T-helper 2 cell (primary cell): ENCODE measurements around the gene RPS6KA1.
A peak's percentile ranks its signal among the peaks of the same experiment; 100 is the strongest.

ENCODE experiments used
- DNase-seq, 5 experiments: peaks; one replicate each; pipeline versions ENCODE4 v3.0.0 to v3.0.0-alpha.2; 2012 to 2022

The RPS6KA1 gene

GRCh38 chr1:26533951-26534509, 4.5 kb downstream of the RPS6KA1 start:
- DNase-seq: no peak

DNA sequence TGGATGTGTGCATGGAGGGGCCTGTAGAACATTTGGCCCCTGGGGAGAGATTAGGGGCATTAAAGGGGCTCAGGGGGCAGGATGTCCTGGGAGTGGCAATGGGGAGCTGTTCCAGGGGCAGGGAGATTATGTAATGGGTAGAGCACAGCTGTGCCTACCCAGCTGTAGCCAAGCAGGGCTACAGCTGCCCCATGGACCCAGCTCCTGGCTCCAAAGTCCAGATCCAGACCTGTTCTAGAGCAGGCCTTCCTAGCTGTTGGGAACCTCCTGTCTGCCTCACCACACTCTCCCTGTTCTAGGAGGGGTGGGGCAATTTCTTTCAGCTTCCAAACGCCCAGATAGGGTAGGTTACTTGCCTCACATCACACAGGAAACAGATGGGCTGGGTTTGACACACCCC, 5.6 kb downstream of the RPS6KA1 start:
- DNase-seq: no peak

DNA sequence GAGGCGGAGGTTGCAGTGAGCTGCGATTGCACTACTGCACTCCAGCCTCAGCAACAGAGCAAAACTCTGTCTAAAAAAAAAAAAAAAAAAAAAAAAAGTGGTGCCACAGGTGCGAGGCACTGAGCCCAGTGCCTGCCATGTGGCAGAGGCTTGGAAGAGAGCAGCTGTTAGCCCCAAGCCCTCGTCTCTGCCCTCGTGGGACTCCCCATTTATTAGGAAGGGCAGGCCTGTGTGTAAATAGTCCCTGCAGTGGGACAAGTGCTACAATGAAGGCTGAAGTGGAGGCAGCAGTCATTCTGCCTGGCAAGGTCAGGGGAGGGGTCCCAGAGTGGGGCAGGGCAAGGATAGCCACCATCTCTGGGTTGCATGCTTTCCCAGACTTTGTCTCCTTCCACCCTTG, 6.5 kb downstream of the RPS6KA1 start:
- DNase-seq: no peak

GRCh38 chr1:26536521-26536920, 7.0 kb downstream of the RPS6KA1 start:
- no peak for DNase-seq

DNA sequence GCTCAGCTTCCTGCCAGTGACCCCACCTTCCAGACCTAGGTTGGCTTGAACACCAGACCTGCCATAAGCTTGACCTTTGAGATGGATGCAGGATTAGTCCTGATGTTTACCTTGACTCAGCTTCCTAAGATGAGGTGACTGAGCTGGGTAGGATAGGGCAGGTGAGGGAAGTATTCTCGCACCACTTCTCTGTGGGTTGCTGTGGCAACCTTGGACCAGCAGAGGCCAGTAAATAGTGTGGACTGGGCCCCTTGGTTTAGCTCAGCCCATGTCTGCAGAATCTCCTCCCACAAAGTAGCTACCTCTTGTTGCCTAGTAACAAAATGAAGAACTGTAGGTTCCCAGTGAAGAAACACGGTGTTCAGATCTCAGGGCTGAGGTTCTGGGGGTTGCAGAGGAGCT, 8.4 kb downstream of the RPS6KA1 start:
- peak in 1 of 5 experiments; percentile 36 for DNase-seq

DNA sequence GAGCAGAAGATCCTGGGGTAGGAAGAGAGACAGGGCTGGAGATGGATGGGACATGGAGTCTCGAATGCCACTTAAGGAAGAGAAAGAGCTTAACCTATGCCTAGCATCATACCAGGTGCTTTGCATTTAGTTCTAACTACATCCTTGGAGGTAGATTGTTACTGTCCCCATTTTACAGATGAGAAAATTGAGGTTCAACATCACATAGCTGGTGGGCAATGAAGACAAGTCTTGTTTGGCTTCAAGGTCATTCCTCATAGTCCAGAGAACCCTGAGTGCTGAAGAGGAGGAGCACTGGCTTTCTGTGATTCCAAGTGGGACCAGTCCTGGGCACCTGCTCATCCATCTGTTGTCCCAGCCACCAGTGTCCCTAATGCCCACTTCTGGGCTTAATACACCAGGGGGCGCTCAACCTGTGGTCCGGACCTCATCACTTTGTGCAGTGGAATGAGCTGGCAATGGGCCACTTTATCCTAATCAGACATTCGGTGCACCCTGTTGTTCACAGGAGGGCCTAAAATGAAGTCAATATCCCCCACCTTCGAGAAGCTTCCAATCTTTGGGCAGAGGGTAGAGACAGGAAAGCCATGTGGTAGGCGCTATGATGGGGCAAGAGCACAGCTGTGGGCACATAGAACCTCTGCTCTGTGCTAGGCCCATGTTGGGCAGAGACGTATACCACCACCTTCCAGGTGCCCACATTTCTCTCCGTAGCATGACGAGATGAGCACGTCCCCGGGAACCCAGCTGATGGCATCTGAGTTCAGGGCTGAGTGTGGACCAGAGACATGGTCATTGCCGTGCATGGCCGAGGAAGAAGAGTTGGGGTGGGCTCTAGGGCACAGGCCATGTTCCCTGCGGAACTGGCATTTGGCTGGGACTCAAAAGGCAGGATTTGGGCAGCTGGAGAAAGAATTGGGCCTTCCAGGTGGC, 9.2 kb downstream of the RPS6KA1 start:
- peak in 3 of 5 experiments; percentile 22 to 68 (median 32) for DNase-seq

DNA sequence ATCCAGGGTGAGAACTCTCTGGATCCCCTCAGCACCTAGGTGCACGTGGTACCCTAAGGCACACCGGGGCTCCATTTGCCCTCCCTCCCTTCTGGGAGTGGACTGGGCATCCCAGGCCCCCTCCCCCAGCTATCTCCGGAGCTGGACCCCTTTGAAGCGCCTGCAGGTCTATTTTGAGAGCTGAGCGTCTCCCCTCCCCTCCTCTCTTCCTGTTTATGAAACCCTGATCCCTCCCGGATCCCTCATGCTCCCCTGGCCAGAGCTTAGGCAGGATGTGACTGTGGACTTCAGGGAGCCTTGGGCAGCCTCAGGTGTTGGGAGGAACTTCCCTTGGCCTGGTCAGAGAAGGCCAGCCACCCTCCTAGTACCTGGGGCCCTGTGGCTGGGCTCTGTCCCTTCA, 10.2 kb downstream of the RPS6KA1 start:
- no peak for DNase-seq

DNA sequence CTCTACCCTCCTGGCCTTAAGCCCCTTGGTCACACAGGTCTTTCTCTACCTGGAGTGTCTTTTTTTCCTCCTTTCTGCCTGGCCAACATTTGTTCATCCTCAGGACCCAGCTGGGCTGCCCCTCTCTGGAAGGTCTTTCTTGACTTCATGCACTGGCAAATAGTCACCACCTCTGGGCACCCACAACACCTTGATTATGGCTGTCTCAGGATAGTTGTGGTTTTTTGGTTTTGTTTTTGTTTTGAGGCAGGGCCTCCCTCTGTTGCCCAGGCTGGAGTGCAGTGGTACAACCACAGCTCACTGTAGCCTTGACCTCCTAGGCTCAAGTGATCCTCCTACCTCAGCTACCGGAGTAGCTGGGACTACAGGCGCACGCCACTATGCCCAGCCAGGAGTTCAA, 10.8 kb downstream of the RPS6KA1 start:
- peak in 2 of 5 experiments; percentile 13 to 69 for DNase-seq

- DNase-seq: peak in 1 of 5 experiments; percentile 56
Measured at GRCh38 chr1:26541431-26541815, 11.9 kb downstream of the RPS6KA1 start.

DNA sequence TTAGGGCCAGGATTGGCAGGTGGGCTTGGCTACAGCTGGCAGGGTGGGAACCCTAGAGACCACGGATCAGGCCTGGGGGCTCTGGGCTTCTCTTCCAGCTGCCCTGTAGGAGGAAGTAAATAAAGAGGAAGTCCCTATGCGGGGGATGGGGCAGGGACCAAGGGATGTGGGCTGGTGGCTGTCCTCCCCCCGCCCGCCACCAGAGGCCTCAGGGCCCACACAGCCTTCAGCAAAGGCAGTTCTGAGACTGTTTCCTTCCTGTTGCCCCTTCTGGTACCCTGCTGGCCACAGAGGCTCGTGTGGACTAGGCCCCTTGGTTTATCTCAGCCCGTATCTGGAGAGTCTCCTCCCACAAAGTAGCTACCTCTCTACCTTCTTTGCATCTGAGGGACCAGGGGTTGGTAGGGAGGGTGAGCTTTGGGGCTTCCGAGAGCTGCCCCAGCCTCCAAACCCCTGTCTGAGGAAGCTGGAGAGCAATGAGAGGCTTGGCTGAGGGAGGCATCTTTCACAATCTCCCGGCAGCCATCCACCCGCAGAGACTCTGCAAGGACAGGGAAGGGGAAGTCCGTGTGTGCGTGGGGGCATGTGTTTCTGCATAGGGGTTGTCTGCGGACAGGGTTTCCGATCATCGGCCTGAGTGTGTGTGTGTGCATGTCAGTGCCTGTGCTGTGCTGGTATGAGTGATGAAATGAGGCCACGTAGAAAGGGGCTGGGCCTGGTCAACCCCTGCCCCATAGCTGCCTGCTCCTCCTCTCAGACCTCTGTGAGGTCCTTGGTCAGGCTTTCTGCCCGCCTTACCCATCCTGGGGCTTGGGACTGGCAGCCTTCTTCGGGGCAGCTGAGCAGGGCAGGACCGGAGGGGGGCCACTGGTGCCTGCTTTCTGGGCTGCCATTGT, 12.5 kb downstream of the RPS6KA1 start:
- DNase-seq: peak; percentile 35 to 95 (median 59)

DNA sequence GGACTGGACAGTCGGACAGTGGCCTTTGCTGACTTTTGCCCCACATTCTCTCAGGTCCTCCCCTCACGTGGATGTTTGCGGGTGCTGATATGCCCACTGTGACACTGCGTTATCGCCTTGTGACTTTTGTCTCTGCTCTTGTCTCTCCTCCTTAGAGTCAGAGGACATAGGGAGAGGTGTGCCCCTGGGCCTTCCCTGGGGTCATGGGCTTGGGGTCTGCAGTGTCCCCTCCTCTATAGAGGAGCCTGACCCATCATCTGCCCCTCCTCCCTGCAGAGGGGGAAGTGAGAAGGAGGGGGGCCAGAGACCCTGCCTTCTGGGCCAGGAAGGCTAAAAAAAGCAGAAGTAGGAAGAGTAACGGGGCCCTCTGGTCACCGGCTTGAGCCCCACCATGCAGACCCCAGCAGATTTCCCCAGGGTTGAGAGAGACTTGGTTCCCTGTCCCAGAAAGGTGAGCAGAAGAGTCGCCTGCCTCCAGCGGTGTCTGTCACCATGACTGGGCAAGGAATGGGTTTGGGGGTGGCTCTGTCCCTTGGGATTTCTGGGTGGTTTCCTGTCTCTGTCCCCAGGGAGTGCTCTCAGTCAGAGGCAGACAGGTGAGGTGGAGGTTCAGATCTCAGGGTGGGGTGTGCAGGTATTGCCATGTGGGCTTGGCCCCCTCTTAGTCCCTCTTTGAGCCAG, 13.3 kb downstream of the RPS6KA1 start:
- DNase-seq: no peak

- DNase-seq: no peak
Measured at GRCh38 chr1:26543462-26543861, 13.9 kb downstream of the RPS6KA1 start.

GRCh38 chr1:26544126-26544525, 14.6 kb downstream of the RPS6KA1 start:
- no peak for DNase-seq

DNA sequence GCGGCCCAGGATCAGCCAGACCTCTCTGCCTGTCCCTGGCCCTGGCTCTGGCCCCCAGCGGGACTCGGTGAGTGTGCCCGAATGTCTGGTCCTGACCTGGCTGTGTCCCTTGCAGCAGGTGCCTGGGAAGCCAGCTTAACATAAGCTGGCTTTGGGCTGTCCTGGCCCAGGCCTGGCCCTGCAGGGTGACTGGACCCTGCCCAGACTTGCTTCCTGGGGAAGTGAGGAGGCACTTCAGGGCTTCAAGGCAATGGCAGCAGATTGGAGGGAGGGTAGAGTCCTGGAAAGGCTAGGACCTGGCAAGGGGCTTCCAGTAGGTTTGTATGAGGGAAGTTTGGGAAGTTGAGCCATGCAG, 16.4 kb downstream of the RPS6KA1 start:
- DNase-seq: no peak

DNA sequence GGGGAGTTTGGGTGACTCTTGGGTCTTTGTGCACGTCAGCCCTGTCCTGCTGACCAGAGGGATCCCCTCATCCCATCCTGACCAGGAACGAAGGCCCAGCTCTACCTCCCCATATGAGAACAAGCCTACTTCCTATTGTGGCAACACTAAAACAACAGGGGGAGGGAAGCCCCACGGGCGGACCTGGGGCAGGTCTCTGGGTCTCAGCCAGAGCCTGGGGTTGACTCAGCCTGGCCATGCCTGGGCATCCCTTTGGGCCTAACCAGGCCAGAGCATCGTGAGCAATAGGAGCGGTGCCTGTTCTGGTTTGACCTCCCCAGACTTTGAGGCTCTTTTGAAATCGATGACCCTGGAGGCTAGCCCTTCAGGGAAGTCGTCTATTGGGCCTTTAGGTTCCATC, 16.8 kb downstream of the RPS6KA1 start:
- no peak for DNase-seq

DNA sequence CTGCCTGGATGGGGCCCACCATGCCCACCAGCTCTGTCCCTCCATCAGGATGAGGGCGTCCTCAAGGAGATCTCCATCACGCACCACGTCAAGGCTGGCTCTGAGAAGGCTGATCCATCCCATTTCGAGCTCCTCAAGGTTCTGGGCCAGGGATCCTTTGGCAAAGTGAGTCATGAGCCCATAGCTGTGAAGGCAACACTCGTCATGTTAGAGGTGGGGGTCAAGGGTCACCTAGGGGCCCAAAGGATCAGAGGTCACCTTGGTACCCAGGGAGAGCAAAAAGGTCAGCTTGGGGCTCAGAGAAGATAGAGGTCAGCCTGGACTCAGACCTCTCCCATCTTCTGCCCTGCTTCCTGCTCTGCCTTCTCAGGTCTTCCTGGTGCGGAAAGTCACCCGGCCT, 17.3 kb downstream of the RPS6KA1 start:
- no peak for DNase-seq

GRCh38 chr1:26548841-26549240, 19.3 kb downstream of the RPS6KA1 start:
- no peak for DNase-seq

DNA sequence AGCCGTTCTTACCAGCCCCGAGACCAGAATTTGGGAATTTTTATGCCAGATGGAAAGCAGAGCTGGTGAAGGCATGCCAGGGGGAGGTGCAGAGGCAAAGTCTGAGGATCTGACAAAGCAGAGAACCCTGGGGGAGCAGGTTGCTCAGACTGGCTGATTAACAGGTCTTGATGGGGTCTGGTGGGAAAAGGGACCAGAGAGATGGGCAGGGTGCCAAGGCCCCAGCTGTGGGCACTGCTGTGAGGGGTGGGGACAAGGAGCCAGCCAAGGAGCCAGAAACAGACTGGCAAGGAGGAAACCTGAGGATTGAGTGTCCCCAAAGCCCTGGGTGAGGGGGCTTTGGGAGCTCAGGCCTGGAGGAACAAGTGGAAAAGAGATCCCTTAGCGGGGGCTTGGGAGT, 21.4 kb downstream of the RPS6KA1 start:
- no peak for DNase-seq

DNA sequence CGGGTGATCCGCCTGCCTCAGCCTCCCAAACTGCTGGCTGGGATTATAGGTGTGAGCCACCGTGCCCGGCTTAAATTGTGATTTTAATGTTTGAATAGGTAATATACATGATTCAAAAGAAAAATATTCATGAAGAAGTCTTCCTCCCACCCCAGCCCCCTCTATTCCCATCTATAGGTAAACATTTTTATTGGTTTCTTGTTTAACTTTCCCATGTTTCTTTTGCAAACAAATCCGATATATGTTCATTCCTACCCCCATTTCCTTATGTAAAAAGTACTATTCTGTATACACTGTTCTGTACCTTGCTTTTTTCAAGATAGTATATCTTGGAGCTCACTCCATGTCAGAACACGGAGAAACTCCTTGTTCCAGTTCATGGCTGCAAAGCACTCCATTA, 23.2 kb downstream of the RPS6KA1 start:
- DNase-seq: no peak

- DNase-seq: no peak
Measured at GRCh38 chr1:26553942-26554682, 24.6 kb downstream of the RPS6KA1 start.

DNA sequence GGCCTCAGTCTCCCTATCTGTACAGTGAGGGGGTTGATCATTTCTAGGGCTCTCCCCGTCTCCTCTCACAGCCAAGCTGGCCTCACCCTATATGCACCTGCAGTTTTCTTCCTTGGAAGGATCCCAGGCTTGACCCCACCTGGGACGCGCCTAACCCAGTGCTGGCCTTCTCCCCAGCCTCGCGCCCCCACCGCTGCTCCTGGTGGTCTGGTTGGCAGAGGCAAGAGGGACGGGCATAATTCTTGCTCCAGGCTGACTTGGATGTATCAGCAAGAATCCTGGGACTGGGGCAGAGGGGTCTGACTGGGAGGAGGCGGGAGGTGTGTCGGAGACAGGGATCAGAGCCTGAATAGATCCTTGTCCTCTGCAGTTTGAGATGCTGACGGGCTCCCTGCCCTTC, 25.2 kb downstream of the RPS6KA1 start:
- DNase-seq: no peak

- DNase-seq: no peak
Measured at GRCh38 chr1:26555550-26555981, 26.0 kb downstream of the RPS6KA1 start.
